HG03175 (cell line): Measurements from ENCODE around the gene ZNF775.

Experiments
- ATAC-seq: cut with Tn5 transposase; IDR thresholded peaks from one replicate; pipeline ENCODE4 v1.9.1; 2021; ENCODE audit warnings: mild to moderate bottlenecking, moderate library complexity; ENCODE audit not compliant: unreplicated experiment

ZNF775 gene

DNA sequence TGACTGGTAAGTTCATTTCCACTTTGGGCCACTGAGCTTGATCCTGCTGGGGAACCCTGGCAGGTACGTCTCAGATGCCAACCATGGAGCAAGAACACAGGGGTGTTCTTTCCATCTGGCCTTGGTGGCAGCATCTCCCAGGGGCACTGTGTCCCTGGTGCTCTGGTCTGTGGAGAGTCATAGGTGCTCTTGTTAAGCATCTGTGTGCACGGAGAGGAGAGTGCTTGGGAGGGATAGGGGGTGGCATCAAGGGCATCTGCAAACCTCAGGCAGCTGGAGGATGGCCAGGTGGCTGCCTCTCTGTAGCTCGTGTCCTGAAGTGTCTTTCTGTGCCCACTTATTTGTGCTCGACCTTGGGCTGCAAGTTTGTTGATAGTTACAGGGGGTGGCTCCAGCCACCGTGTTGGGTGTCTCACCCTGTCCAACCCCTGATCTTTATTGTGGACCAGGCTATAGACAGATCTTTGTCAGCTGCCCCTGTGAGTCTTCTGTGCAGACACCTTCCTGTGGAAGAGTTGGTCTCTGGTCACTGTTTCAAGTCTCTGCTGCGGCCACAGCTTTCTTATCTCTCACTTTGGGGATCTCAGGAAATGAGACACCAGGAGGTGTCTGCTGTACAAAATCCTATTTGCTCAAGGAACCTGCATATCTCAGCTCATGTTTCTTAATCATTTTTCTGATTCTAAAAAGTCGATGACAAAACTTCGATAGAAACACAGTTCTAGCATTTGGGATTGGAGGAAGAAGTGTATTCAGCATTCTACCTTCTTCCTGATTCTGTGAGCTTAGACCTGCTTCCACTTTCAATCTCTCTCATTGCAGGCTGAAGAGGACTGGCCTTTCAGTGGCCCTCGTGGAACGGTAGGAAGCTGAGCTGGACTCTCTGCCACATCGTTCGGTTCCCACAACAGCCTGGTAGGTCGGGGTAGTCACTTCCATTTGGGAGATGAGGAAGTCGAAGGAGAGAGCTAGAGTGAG lies 54.1 kb downstream of the ZNF775 start:
- peak; percentile 24 for ATAC-seq

GRCh38 chr7:150434240-150434639 lies 55.1 kb downstream of the ZNF775 start:
- ATAC-seq: no peak

DNA sequence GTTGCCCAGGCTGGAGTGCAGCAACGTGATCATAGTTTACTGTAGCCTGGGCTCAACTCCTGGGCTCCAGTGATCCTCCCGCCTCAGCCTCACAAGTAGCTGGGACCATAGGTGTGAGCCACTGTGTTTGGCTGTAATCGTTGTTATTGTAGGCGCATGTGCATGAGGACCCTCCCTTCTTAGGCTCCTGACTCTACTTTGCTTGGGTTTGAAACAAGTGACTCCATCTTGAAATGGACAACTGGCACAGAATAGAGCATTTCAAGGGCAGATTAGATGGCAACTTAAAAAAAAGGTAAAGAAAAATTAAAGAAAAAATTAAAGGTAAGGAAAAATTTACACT lies 55.9 kb downstream of the ZNF775 start:
- no peak for ATAC-seq

DNA sequence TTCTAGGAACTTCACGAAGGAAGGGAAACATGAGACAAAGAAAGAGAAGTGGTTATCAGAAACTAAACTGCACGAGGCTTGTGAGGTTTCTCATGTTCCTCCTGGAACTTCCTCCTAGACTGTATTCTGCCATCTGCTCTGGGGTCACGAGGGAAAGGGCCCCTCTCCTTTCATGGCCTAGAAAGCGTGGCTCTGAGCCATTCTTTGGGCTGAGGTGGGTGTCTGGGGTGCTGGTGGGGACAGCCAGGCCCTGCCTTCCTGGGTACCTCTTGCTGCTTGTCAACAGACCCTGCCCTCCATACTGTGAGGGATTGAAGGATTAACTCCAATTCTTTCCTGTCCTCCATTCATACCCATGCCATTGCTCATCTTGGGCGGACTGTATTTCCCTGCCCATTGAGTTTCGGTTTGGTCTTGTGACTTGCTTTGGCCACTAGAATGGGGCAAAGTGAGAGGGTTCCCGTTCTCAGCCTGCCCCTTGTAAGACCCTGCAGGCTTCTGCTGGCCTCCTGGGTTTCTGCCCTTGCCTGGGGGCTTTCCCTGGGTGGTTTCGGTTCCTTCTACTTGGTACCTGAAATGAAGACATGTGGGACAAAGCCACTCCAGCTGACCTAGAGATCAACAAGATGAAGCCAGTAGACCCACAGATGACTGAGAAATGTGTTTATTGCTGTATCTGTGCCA lies 56.4 kb downstream of the ZNF775 start:
- ATAC-seq: peak; percentile 93

GRCh38 chr7:150439967-150440366 lies 60.8 kb downstream of the ZNF775 start:
- no peak for ATAC-seq

GRCh38 chr7:150441524-150441923 lies 62.4 kb downstream of the ZNF775 start:
- no peak for ATAC-seq

GRCh38 chr7:150442811-150443210 lies 63.7 kb downstream of the ZNF775 start:
- no peak for ATAC-seq

- ATAC-seq: no peak
These were observed 64.8 kb downstream of the ZNF775 start for GRCh38 chr7:150443793-150444540.

DNA sequence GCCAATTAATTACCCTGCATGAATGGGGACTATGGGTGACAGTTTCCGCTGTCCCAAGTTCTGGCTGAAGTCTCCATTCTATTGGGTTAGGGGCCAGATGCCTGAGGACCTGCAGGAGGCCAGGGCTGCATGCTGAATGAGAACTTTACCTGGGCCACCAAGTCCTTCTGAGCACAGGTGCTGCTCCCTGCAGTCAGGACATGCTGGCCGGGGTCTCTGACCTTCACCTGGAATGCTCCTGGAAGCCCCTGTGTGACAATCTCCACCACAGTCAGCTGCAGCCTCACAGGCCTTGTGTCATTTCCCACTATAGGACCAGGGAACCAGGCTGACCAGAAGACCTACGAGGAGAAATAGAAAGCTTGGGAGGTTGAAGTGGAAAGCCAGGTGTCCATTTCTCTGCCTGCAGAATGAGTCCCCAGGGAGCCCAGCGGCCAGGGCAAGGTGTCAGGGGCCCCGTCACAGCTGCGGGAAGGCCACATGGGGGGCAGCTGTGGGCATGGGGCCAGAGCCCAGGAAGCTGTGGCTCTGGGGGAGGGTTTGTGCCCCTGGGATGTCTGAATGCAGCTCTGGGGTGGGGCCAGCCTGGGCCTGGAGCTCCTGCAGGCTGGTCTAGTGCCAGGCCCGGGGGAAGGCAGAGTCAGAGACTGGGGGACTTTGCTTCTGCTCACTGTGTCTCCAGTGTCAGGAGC lies 65.7 kb downstream of the ZNF775 start:
- ATAC-seq: no peak

- ATAC-seq: no peak
These were observed 67.3 kb downstream of the ZNF775 start for GRCh38 chr7:150446288-150446938.
